Ishikawa (cell line): ENCODE results near the gene DNTTIP2.

Experiments used
- CEBPB ChIP-seq: IDR thresholded peaks from 2 replicates; pipeline ENCODE4 v1.6.1; 2012
- CREB1 ChIP-seq: IDR thresholded peaks from 2 replicates; pipeline ENCODE4 v1.6.1; 2012; ENCODE audit warnings: low read depth
- EGR1 ChIP-seq: IDR thresholded peaks from 2 replicates; pipeline ENCODE4 v1.6.1; 2012
- EP300 ChIP-seq: IDR thresholded peaks from 2 replicates; pipeline ENCODE4 v1.6.1; 2012; ENCODE audit warnings: borderline replicate concordance
- FOXM1 ChIP-seq: IDR thresholded peaks from 2 replicates; pipeline ENCODE4 v1.6.1; 2012; ENCODE audit warnings: low read depth, borderline replicate concordance
- NFIC ChIP-seq: IDR thresholded peaks from 2 replicates; pipeline ENCODE4 v1.6.1; 2012
- RAD21 ChIP-seq: IDR thresholded peaks from 2 replicates; pipeline ENCODE4 v1.6.1; 2012; ENCODE audit warnings: low read depth
- TAF1 ChIP-seq: IDR thresholded peaks from 2 replicates; pipeline ENCODE4 v1.6.1; 2012; ENCODE audit warnings: low read depth, mild to moderate bottlenecking
- TCF12 ChIP-seq: IDR thresholded peaks from 2 replicates; pipeline ENCODE4 v1.6.1; 2012; ENCODE audit warnings: low read depth
- TEAD4 ChIP-seq: IDR thresholded peaks from 2 replicates; pipeline ENCODE4 v1.6.1; 2012
- YY1 ChIP-seq: IDR thresholded peaks from 2 replicates; pipeline ENCODE4 v1.6.1; 2012; ENCODE audit warnings: low read depth
- ZBTB7A ChIP-seq: IDR thresholded peaks from 2 replicates; pipeline ENCODE4 v1.6.1; 2012; ENCODE audit warnings: low read depth
- TF ChIP-seq, protein P1 (sequence below): IDR thresholded peaks from 2 replicates; pipeline ENCODE4 v1.6.1; 2012
- TF ChIP-seq, protein P2 (sequence below): IDR thresholded peaks from 2 replicates; pipeline ENCODE4 v1.6.1; 2012
- TF ChIP-seq, protein P3 (sequence below): IDR thresholded peaks from 2 replicates; pipeline ENCODE4 v1.6.1; 2012; ENCODE audit warnings: low read depth, mild to moderate bottlenecking

The DNTTIP2 gene

DNA sequence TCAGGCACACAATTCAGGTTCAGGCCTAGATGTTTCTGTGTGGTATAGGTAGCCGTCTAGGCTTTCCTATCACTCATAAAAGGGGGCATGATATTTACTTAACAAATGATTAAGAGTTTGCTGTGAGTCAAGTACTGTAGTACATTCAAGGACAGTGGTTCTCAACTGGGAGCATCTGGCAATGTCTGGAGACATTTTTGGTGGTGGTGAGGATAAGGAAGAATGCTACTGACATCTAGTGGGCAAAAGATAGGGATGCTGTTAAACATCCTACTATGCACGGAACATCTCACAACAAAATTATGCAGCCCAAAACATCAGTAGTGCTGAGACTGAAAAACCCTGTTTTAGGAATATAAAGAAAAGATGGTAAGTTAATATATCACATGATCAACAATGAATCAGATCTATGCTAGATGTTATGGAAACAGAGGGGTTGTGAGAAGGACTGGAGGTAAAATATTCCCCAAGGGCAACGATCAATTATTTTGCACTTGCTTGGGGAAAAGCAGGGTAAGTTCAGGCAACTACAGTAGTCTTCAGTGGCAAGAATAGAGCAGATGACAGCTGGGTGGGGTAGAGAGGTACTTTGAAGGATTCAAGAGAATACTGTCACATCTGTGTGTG is 4.9 kb downstream of the DNTTIP2 start:
- TF ChIP-seq RAD21 (peak; percentile 43; the same call in 1 of the 2 replicates), CREB1 (no peak)

DNA sequence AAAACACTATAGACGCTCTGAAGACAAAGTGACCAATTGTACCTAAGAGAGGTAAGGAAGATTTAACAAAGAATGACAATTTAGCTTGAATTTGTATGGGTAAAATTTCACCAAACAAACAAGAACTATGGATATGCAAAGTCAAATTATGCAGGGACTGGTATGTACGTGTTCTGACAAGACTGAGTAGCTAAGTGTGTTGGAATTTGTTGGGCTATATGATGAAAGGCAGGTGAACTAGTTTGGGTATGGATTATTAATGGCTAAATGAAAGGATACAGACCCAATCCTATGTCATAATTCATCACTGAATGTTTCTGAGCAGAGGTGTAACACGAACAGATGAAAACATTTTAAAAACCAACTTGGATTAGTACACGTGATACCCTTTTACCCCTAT is 7.6 kb downstream of the DNTTIP2 start:
- TF ChIP-seq TCF12 (no peak), CEBPB (no peak), TAF1 (no peak), FOXM1 (no peak), EP300 (no peak), YY1 (no peak), CREB1 (no peak), TEAD4 (no peak), EGR1 (no peak), NFIC (no peak), ZBTB7A (no peak), RAD21 (no peak)
- TF ChIP-seq, protein P1, sequence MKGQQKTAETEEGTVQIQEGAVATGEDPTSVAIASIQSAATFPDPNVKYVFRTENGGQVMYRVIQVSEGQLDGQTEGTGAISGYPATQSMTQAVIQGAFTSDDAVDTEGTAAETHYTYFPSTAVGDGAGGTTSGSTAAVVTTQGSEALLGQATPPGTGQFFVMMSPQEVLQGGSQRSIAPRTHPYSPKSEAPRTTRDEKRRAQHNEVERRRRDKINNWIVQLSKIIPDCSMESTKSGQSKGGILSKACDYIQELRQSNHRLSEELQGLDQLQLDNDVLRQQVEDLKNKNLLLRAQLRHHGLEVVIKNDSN, result no peak
- TF ChIP-seq, protein P2, sequence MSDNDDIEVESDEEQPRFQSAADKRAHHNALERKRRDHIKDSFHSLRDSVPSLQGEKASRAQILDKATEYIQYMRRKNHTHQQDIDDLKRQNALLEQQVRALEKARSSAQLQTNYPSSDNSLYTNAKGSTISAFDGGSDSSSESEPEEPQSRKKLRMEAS, result no peak
- TF ChIP-seq, protein P3, sequence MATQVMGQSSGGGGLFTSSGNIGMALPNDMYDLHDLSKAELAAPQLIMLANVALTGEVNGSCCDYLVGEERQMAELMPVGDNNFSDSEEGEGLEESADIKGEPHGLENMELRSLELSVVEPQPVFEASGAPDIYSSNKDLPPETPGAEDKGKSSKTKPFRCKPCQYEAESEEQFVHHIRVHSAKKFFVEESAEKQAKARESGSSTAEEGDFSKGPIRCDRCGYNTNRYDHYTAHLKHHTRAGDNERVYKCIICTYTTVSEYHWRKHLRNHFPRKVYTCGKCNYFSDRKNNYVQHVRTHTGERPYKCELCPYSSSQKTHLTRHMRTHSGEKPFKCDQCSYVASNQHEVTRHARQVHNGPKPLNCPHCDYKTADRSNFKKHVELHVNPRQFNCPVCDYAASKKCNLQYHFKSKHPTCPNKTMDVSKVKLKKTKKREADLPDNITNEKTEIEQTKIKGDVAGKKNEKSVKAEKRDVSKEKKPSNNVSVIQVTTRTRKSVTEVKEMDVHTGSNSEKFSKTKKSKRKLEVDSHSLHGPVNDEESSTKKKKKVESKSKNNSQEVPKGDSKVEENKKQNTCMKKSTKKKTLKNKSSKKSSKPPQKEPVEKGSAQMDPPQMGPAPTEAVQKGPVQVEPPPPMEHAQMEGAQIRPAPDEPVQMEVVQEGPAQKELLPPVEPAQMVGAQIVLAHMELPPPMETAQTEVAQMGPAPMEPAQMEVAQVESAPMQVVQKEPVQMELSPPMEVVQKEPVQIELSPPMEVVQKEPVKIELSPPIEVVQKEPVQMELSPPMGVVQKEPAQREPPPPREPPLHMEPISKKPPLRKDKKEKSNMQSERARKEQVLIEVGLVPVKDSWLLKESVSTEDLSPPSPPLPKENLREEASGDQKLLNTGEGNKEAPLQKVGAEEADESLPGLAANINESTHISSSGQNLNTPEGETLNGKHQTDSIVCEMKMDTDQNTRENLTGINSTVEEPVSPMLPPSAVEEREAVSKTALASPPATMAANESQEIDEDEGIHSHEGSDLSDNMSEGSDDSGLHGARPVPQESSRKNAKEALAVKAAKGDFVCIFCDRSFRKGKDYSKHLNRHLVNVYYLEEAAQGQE, result no peak

DNA sequence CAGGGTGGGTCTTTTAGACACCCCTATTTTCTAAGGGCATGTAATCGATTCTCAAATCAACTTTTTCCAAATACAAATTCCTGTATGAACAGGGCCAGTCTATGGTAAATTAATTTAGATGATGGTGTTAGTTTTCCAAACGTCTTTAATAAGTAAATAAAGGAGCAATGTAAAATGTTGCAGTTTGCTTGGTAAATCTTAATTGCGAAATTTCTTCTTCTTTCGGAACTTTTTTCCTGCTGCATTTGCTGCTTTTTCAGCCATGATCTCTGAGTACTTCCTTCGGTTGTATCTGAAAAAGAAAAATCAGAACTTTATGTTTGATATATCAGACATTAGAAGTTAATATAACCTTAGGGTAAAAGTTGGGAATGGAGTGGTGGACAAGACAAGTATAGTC is 9.4 kb downstream of the DNTTIP2 start:
- no peak for TF ChIP-seq CEBPB

DNA sequence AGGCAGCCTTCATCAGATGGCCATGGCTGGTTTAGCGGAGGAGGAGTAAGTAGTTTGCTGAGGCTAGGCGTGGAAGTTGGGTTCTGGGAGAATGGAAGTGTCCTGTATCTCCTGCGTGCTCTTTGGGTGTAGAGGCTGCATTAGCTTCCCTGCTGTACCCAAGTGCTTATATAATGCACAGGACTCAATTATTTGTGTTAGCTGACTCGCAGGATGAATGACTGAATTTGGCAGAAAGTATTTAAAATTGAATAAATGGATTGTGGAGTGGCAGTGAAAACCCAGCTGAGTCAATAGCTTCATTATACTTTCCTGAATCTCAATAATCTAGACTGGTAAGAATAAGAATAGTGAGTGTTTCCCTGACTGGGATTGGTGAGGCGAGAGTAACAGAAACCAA is 13.8 kb downstream of the DNTTIP2 start:
- no peak for TF ChIP-seq CEBPB
- TF ChIP-seq TCF12, result no peak
- TF ChIP-seq EGR1, result no peak
- TF ChIP-seq RAD21, result no peak
- TF ChIP-seq EP300, result no peak
- TF ChIP-seq, protein P2, result no peak
- TF ChIP-seq ZBTB7A, result no peak

DNA sequence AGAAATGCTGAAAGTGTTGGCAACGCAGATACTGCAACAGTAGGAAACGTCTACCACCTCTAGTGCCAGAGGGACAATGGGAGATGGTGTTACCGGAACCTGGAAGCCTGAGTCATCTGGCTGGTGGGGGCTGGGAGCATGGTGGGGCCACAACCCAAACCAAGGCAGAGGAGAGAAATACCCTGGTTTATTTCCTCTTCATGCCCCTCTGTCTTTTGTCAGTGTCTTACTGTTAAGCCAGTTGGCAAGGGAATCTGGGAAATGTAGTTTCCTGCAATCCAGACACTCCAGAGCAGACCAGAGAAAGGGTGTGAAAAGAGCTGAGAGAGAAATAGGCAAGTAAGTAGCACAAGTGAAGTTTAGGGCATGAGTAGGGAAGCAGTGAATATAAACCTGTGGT is 14.8 kb downstream of the DNTTIP2 start:
- TF ChIP-seq EP300 (no peak), CEBPB (no peak), FOXM1 (no peak), TCF12 (no peak), YY1 (no peak), ZBTB7A (no peak), CREB1 (no peak), TEAD4 (no peak), NFIC (no peak), TAF1 (no peak), RAD21 (no peak), EGR1 (no peak)
- TF ChIP-seq, protein P2, result no peak
- TF ChIP-seq, protein P3, result no peak
- TF ChIP-seq, protein P1, result no peak

DNA sequence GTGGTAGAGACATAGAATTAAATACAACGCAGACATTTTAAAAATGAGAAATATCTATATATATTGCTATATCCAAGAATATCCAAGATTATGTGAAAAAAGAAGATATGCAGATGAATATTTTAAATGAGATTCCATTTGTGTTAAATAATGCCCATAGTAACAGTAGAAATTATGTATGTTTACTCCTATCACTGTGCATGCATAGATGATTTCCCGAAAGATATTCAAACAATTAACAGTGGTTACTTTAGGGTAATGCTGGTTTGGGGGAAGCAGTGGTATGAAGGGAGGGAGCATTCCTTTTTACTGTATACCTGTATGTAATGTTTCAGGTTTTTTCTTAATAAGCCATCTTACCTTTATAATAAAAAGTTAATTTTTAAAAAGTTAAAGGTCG is 25.1 kb downstream of the DNTTIP2 start:
- TF ChIP-seq ZBTB7A (no peak), TAF1 (no peak), EGR1 (no peak), CREB1 (no peak), CEBPB (no peak), TCF12 (no peak), YY1 (no peak), RAD21 (no peak)
